Thyroid gland (tissue), 4 donors: ENCODE results near the gene OPALIN.

Experiments
- POLR2A ChIP-seq, 2 donors: fragments of 450-650 bp; IDR thresholded peaks; one replicate each; pipeline ENCODE4 v1.6.1; 2017; ENCODE audit warnings: antibody characterized with exemption in 2 of 2, mild to moderate bottlenecking in 2 of 2, moderate library complexity in 1 of 2
- TF ChIP-seq, protein P1 (sequence below), 6 experiments: fragments of 200-600 bp in 3 of 6; fragments of 450-650 bp in 3 of 6; sonication (generic) in 3 of 6; IDR thresholded peaks; one replicate each; pipeline ENCODE4 v1.5.1; 2016 to 2019; ENCODE audit warnings: antibody characterized with exemption in 6 of 6, mild to moderate bottlenecking in 2 of 6, inconsistent platforms in 1 of 6, moderate library complexity in 1 of 6

DNA sequence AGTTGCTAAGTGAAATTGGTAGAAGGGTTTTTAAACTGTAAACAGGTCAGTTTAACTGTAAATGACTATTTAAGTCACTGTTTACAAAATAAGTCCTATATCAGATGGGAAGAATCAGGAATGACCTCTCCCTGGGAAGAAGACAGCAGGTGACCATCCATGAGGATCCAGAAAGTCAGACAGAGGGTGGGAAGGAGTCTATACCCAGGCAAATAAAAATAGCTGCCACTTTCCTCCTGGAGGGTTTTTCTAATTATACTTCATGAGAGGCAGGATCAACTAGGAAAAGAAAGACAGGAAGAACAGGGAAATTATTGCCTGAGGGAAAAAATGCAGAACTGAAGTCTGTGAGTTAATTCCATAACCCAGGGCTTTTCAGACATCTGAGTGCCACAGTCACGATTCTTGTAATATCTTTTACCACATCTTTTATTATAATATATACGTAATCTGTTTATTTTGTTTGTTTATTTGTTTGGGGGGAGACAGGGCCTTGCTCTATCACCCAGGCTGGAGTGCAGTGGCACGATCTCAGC, 47.6 kb downstream of the OPALIN start:
- TF ChIP-seq POLR2A (IDR thresholded peaks at IDR 0.05): no peak
- TF ChIP-seq, protein P1, sequence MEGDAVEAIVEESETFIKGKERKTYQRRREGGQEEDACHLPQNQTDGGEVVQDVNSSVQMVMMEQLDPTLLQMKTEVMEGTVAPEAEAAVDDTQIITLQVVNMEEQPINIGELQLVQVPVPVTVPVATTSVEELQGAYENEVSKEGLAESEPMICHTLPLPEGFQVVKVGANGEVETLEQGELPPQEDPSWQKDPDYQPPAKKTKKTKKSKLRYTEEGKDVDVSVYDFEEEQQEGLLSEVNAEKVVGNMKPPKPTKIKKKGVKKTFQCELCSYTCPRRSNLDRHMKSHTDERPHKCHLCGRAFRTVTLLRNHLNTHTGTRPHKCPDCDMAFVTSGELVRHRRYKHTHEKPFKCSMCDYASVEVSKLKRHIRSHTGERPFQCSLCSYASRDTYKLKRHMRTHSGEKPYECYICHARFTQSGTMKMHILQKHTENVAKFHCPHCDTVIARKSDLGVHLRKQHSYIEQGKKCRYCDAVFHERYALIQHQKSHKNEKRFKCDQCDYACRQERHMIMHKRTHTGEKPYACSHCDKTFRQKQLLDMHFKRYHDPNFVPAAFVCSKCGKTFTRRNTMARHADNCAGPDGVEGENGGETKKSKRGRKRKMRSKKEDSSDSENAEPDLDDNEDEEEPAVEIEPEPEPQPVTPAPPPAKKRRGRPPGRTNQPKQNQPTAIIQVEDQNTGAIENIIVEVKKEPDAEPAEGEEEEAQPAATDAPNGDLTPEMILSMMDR (IDR thresholded peaks at IDR 0.05): no peak
